ENCODE data around the gene MOV10L1. TPM values are rescaled to one million over a fixed set of nuclear protein-coding genes. Genes with fewer than 3 reads are reported as not detected.
A peak's percentile ranks its signal among the peaks of the same experiment; 100 is the strongest.
"Not testable (repeated sequence)": the region's sequence is repeated elsewhere in the genome, so short reads cannot be mapped to it uniquely, and the experiment has no call there.

The MOV10L1 gene
- total RNA-seq, 1 experiment from 2014 or later: not detected

DNA sequence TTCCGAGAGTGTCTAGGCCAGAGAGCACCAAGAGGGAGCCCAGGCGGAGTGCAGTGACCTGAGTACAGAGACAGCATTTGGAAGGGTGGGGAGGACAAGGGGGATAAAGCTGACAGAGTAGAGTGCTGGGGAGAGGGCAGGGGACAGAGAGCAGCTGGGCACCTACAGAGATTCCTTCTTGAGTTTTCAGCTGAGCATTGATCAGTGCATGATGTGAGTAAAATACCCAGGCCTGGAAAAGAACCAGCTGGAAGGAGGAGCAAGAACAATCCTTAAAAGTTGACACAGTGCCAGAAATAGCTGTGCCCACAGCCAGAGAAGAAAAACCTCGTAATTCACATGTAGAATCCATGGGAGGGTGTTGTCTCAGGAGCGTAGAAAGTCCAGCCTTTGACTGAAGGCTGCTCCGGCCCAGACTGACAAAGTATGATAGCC lies 46.8 kb downstream of the MOV10L1 start:
- H3K36me3 ChIP-seq (ENCODE audit: insufficient read depth, low read length, poor library complexity, severe bottlenecking): no peaks in the 10 kb centered on the region
- peak; percentile 55 for DNase-seq (ENCODE audit: low spot score)
- no TSS peak for BruUV-seq (replicated peaks)
- no peak overlapping the region for H3K27ac ChIP-seq (ENCODE audit: low read depth, low read length, poor library complexity, severe bottlenecking)
- TF ChIP-seq CTCF (conservative IDR thresholded peaks at IDR 0.05; ENCODE audit: low read depth, low read length): no peak
- no peak for TF ChIP-seq EZH2 (IDR thresholded peaks at IDR 0.05; ENCODE audit: borderline replicate concordance, low read depth, low read length, poor library complexity, severe bottlenecking)
- no peaks in the 10 kb centered on the region for H3K9me3 ChIP-seq (ENCODE audit: low read depth, low read length, poor library complexity, severe bottlenecking)
- ChIA-PET CTCF (no interaction called here), POLR2A (ENCODE audit: low non-redundant PET) (no interaction called here)
- H3K4me3 ChIP-seq (ENCODE audit: low read depth, low read length, poor library complexity, severe bottlenecking): no peak overlapping the region
- intact Hi-C loops (cut with micrococcal nuclease; ENCODE audit: unreplicated experiment): no loop called here
- H3K4me1 ChIP-seq (ENCODE audit: insufficient read depth, low read length, poor library complexity, severe bottlenecking): peaks cover 5% of the 10 kb centered on the region
- H3K27me3 ChIP-seq (replicated peaks; ENCODE audit: insufficient read depth, low read depth, low read length, poor library complexity): no peaks in the 10 kb centered on the region

DNA sequence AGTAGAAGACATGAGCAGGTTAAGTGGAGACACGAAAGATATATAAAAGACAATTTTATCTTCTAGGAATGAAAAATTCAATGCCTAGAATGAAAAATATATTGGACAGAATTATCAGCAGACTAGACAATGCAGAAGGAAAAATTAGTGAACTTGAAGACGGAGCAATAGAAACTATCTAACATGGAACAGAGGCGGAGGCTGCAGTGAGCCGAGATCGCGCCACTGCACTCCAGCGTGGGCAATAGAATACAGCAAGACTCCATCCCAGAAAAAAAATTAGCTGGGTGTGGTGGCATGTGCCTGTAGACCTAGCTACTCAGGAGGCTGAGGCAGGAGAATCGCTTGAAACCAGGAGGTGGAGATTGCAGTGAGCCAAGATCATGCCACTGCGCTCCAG lies 47.5 kb downstream of the MOV10L1 start:
- H3K4me1 ChIP-seq (ENCODE audit: insufficient read depth, low read length, poor library complexity, severe bottlenecking); H3K9me3 ChIP-seq (ENCODE audit: low read depth, low read length, poor library complexity, severe bottlenecking); intact Hi-C loops (cut with micrococcal nuclease; ENCODE audit: unreplicated experiment); DNase-seq (ENCODE audit: low spot score); H3K4me3 ChIP-seq (ENCODE audit: low read depth, low read length, poor library complexity, severe bottlenecking); H3K27me3 ChIP-seq (replicated peaks; ENCODE audit: insufficient read depth, low read depth, low read length, poor library complexity); H3K27ac ChIP-seq (ENCODE audit: low read depth, low read length, poor library complexity, severe bottlenecking); H3K36me3 ChIP-seq (ENCODE audit: insufficient read depth, low read length, poor library complexity, severe bottlenecking); CTCF ChIA-PET; BruUV-seq (replicated peaks); POLR2A ChIA-PET (ENCODE audit: low non-redundant PET): not testable (repeated sequence)

GRCh38 chr22:50138041-50138440 lies 48.2 kb downstream of the MOV10L1 start:
- no peaks in the 10 kb centered on the region for H3K27me3 ChIP-seq (replicated peaks; ENCODE audit: insufficient read depth, low read depth, low read length, poor library complexity)
- H3K9me3 ChIP-seq (ENCODE audit: low read depth, low read length, poor library complexity, severe bottlenecking): no peaks in the 10 kb centered on the region
- no peaks in the 10 kb centered on the region for H3K36me3 ChIP-seq (ENCODE audit: insufficient read depth, low read length, poor library complexity, severe bottlenecking)
- no peak overlapping the region for H3K27ac ChIP-seq (ENCODE audit: low read depth, low read length, poor library complexity, severe bottlenecking)
- intact Hi-C loops (cut with micrococcal nuclease; ENCODE audit: unreplicated experiment): no loop called here
- CTCF ChIA-PET: no interaction called here
- no TSS peak for BruUV-seq (replicated peaks)
- peaks cover 5% of the 10 kb centered on the region for H3K4me1 ChIP-seq (ENCODE audit: insufficient read depth, low read length, poor library complexity, severe bottlenecking)
- no peak overlapping the region for H3K4me3 ChIP-seq (ENCODE audit: low read depth, low read length, poor library complexity, severe bottlenecking)
- no peak for TF ChIP-seq CTCF (conservative IDR thresholded peaks at IDR 0.05; ENCODE audit: low read depth, low read length)
- TF ChIP-seq EZH2 (IDR thresholded peaks at IDR 0.05; ENCODE audit: borderline replicate concordance, low read depth, low read length, poor library complexity, severe bottlenecking): no peak
- no peak for DNase-seq (ENCODE audit: low spot score)
- POLR2A ChIA-PET (ENCODE audit: low non-redundant PET): no interaction called here

GRCh38 chr22:50138988-50139387 lies 49.2 kb downstream of the MOV10L1 start:
- H3K27me3 ChIP-seq (replicated peaks; ENCODE audit: insufficient read depth, low read depth, low read length, poor library complexity): no peaks in the 10 kb centered on the region
- ChIA-PET CTCF (no interaction called here), POLR2A (ENCODE audit: low non-redundant PET) (interaction anchor here (0.7 kb wide), 1 partner anchor 9 kb away, joined by 4 read pairs; no protein-coding TSS in a partner anchor)
- no peak overlapping the region for H3K27ac ChIP-seq (ENCODE audit: low read depth, low read length, poor library complexity, severe bottlenecking)
- H3K4me1 ChIP-seq (ENCODE audit: insufficient read depth, low read length, poor library complexity, severe bottlenecking): peaks cover 5% of the 10 kb centered on the region
- no TSS peak for BruUV-seq (replicated peaks)
- no peak for TF ChIP-seq EZH2 (IDR thresholded peaks at IDR 0.05; ENCODE audit: borderline replicate concordance, low read depth, low read length, poor library complexity, severe bottlenecking)
- no peak for TF ChIP-seq CTCF (conservative IDR thresholded peaks at IDR 0.05; ENCODE audit: low read depth, low read length)
- H3K9me3 ChIP-seq (ENCODE audit: low read depth, low read length, poor library complexity, severe bottlenecking): no peaks in the 10 kb centered on the region
- no peaks in the 10 kb centered on the region for H3K36me3 ChIP-seq (ENCODE audit: insufficient read depth, low read length, poor library complexity, severe bottlenecking)
- DNase-seq (ENCODE audit: low spot score): no peak
- intact Hi-C loops (cut with micrococcal nuclease; ENCODE audit: unreplicated experiment): no loop called here
- H3K4me3 ChIP-seq (ENCODE audit: low read depth, low read length, poor library complexity, severe bottlenecking): no peak overlapping the region
